ENCODE measurements around the gene PLCG2.
"Not testable (repeated sequence)": the region's sequence is repeated elsewhere in the genome, so short reads cannot be mapped to it uniquely, and the experiment has no call there.

Gene PLCG2

DNA sequence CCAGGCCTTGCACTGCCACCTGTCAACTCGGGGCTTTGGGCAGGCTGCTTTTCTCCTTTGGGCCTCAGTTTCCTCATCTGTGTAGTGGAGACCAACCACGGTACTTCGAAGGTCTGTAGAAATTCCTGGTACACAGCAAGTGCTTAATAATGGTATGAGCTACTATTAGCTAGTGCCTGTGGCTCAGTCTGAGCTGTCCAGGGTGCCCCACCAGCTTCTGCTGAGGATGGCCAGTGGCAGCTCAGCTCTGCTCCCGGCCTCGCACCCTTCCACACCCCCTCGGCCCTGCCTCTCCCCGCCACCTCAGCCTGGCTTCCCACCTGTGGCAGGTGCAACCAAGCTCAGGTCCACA, 26.2 kb upstream of the PLCG2 start:
- in situ Hi-C loops (cut with MboI; ENCODE audit: low sequenced_read_pairs): no loop called here

DNA sequence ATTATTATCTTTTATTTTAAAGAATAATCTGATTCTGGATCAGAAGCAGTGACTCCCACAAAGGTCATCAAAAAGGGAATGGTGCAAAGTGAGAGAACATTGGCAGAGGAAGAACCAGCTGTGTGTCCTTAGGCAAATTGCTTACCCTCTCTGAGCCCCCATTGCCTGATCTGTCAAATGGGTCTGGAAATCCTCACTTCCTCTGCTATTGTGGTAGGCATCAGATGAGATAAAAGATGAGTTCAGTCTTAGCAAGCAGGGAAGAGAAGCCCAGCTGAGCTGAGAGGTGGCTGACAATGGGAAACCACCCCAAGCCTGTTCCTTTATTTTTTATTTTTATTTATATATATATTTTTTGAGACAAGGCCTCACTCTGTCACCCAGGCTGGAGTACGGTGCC, 24.2 kb upstream of the PLCG2 start:
- in situ Hi-C loops (cut with MboI; ENCODE audit: low sequenced_read_pairs): no loop called here

DNA sequence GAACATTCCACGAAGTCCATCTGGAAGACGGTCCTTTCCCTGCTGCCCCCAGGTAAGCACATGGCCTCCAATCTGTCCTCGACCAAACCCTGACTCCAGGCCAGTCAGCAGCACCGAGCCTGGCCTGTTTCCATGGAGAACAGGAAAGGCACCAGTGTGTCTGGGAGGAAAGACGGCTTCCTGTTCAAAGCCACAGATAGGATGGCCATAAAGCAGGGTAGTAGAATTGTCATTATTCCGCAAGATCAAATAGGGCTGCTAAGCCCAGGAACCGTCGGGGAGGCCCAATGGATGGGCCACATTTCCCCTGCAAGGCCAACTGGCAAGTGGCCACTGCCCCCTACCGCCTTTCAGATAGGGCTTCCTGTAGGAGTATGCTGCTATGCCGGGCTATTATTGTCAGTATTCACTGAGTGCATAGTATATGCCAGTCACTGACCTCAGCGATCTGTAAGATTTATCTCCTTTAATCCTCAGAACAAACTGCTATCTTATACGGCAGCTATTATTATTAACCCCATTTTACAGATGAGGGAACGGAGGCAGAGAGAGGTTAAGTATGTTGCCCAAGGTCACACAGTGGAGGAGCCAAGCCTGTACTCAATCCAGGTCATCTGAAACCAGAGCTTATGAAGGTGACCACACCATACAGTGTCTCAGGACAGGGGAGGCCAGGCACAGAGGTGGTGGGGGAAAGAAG, 23.0 kb upstream of the PLCG2 start:
- in situ Hi-C loops (cut with MboI; ENCODE audit: low sequenced_read_pairs): no loop called here

DNA sequence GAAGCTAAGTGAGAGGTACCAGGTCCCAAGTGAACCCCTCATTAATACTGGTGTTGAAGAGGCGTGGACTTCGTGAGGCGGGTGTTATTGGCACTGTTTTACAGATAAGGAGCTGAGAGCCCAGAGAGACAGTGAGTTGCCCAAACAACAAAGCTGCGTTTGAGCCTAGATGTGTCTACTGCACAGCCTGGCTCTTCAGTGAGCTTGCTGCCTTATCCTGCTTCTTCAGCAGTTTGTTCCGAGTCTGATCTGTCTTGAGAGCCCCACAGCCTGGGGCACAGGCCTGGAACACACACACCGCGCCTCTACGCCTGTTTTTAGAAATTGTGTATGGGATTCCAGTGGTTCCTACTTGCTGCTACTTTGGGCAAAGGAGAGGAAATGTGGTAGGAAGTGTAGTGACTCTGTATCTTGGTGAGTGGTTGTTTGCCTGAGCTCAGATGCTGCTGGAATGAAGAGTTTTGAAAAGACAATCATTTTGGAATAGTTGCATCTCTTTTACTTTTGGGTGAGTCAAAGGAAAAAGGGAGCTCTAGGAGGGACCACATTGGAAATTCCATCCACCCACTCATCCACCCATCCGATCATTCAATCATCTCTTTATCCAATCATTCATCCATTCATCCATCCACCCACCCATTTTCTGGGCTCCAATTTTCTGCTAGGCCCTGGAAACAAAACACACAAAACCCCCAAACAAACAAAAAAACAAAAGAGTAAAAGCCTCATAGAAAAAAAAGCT, 22.3 kb upstream of the PLCG2 start:
- in situ Hi-C loops (cut with MboI; ENCODE audit: low sequenced_read_pairs): no loop called here

DNA sequence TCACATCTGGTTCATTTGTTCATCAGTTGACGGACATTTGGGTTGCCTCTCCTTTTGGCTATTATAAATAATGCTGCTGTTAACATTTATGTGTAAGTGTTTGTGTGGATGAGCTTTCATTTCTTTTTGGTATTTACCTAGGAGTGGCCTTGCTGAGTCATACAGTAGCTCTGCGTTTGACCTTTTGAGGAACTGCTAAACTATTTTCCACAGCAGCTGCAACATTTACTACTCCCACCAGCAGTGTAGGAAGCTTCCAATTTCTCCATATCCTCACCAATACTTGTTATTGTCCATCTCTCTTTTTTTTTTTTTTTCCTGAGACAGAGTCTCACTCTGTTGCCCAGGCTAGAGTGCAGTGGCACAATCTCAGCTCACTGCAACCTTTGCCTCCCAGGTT, 20.7 kb upstream of the PLCG2 start:
- in situ Hi-C loops (cut with MboI; ENCODE audit: low sequenced_read_pairs): no loop called here

DNA sequence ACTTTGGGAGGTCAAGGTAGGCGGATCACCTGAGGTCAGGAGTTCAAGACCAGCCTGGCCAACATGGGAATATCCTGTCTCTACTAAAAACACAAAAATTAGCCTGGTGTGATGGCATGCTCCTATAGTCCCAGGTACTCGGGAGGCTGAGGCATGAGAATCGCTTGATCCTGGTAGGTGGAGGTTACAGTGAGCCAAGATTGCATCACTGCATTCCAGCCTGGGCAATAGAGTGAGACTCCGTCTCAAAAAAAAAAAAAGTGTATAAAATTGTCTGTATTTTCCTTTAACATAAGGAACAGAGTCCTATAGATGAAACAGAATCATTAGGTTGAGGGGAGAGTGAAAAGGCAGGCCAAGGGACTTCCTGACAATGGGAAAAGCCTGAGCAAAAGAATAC, 16.8 kb upstream of the PLCG2 start:
- in situ Hi-C loops (cut with MboI; ENCODE audit: low sequenced_read_pairs): not testable (repeated sequence)

DNA sequence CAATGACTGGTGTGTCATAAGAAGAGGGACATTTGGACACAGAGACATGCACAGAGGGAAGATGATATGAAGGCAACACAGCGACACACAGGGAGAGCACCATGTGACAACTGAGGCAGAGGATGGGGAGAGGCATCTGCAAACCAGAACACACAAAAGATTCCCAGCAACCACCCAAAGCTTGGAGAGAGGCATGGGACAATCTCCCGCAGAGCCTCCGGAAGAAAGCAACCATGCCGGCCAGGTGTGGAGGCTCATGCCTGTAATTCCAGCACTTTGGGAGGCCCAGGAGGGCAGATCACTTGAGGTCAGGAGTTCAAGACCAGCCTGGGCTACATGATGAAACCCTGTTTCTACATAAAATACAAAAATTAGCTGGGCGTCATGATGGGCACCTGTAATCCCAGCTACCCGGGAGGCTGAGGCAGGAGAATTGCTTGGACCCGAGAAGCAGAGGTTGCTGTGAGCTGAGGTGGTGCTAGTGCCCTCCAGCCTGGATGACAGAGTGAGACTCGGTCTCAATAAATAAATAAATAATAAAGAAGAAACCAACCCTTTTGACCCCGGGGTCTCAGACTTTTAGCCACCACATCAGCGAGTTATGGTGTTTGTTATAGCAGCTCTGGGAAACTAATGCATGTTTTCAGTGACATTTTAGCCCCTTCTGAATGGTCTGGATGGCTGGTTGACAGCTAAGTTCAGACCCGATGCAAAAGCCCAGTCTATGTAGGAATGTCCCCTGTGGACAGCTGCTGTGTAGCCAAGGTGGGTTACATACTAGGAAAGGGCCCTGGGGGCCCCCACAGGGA, 13.8 kb upstream of the PLCG2 start:
- in situ Hi-C loops (cut with MboI; ENCODE audit: low sequenced_read_pairs): no loop called here

DNA sequence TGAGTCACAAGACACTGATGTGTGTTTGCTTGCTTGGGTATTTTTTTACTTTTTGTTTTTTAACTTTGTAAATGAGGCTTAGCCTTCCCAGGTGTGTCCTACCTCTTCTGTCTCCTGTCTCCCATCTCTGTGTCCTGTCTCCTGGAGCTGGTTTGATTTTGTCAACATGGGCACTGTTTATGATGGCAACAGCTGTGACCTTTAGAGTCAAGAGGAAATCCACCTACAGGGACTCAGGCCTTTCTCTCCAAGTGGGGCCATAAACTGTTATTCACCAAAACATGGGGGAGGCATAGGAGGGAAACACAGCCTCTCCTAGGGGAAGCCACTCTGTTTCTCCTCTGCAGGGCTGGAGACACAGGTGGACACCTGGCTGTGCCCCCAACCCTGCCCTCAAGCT, 13.1 kb upstream of the PLCG2 start:
- in situ Hi-C loops (cut with MboI; ENCODE audit: low sequenced_read_pairs): no loop called here

DNA sequence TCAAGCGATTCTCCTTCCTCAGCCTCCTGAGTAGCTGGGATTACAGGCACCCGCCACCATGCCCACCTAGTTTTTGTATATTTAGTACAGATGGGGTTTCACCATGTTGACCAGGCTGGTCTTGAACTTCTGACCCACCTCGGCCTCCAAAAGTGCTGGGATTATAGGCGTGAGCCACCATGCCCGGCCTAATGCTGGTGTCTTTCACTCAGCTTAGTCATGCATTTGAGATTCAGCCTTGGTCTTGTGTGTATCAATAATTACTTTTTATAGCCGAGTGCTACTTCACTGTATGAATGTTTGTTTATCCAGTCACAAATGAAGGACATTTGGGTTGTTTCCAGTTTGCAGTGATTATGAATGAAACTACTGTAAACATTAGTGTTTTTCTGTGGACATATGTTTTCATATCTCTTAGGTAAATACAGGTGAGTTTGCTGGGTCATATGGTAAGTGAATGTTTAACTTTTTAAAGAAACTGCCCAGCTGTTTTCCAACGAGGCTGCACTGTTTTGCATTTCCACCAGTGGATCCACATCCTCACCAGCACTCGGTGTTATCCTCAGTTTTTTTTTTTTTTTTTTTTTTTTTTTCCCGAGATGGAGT, 11.0 kb upstream of the PLCG2 start:
- in situ Hi-C loops (cut with MboI; ENCODE audit: low sequenced_read_pairs): no loop called here

DNA sequence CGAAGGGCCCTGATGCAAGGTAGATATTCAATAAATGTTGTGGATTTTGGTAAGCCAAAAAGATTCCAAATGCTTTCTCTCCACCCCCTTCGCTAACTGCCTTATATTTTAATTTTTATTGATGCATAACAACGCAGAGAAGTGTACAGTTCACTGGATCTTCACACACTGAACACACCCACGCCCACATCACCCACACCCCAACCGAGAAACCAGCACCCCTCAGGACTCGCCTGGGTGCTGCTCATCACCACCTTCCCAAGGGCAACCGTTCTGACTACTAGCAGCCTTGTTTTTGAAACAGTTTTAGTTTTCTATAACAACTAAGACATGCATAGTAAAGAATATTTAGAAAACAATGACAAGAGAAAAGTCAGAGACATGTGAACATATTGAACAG, 9.1 kb upstream of the PLCG2 start:
- in situ Hi-C loops (cut with MboI; ENCODE audit: low sequenced_read_pairs): no loop called here

DNA sequence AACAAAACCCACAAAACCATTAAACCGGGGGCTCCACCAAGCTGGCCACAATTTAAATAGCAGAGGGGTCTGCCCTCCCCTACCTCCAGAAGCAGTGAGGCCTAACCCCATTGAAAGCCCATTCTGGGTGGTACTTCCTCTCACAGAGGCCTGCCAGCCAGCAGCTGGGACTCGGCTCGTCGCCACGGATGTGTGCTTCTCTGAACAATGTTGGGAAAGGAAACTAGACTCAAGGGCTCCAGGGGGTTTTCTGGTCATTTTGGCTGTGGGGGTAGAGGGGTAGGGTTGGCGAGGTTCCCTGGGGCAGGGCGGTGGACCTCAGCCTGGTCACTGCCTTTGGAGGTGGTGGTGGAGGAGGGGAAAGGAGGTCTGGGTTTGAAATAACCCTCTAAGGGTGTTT, 4.7 kb upstream of the PLCG2 start:
- in situ Hi-C loops (cut with MboI; ENCODE audit: low sequenced_read_pairs): no loop called here

DNA sequence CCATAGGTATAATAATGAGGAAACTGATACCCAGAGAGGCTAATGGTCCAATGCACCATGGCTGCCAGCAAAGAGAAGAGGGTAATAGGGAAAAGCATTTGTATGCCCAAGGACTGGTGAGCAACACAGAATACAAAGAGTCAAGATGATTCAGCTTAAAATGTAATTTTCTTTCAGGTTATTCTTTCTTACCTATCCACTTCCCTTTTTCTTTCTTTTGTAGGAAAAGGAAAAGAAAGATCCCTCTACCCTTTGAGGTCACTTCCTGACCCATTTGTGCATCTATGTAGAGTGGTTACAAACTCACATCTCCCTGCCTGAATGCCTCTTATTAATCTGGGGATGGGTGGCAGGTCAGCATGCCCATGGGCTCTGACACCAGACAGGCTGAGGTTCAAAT, 3.5 kb upstream of the PLCG2 start:
- in situ Hi-C loops (cut with MboI; ENCODE audit: low sequenced_read_pairs): no loop called here

DNA sequence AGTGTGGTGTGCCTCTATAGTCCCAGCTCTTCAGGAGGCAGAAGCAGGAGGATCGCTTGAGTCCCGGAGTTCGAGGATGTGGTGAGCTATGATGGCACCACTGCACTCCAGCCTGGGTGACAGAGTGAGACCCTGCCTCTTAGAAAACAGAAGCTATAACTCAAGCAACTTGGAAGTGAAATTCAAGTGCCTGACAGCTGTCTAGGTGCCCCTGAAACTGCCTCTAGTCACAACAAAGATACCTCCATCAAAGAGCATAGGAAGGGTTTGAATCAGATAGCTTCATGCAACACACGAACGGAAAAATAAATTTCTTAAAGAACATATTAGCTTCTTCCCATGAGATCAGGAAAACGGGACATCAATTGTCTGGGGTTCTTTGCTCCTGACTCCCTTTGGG, 860 bp upstream of the PLCG2 start:
- in situ Hi-C loops (cut with MboI; ENCODE audit: low sequenced_read_pairs): no loop called here

DNA sequence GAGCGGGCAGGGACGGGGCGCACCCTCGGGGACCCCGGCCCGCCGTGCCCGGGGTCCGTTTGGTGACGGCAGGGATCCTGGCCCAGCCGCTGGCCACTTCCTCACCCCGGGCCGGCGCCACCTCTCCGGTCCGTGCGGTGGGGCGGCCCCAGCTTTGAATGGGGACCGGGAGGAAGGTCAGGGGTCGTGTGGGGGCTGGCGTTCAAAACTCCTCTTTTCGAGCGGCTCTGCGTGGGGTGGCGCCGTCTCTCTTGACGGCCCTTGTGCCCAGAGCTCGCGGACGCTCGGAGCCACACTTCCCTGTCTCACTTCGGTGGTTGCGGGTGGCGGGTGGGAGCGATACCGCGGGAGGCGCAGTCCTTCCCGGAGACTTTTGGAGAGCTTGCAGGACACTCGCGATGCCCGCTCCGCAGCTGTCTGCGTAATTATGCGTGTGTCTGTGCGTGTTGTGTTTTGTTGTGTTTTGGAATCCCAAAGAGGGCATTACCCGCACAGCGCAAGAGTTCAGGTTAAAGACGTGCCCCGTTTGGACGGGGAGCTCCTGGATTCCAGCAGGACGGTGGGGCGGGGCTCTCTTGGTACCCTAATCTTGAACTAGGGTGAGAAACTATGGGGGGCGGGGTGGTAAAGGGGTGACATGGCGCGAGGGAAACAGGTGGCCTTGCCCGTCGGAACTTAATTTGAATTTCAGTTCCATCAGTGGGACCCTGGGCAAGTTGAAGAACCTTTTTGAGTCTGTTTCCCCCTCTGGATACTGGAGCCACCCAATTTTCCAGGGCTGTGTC, 637 bp downstream of the PLCG2 start:
- in situ Hi-C loops (cut with MboI; ENCODE audit: low sequenced_read_pairs): no loop called here

DNA sequence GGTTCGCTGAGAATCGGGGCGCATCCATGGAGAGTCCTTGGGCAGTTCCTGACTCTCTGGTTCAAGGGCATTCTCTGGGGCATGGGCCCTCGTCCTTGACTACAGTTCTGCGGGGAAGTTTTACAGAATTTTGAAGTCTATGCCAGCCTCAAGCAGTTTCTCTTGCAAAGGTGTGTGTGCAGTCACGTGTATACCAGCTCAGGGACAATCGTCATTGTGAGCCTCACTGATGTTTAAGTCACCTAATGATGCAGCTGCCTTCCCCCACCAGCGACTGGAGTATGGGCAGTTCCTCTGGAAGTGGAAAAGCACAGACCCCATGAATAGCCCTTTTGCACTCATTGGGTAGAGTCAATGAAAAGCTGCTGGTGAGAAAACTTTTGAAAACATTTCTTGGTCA, 1.3 kb downstream of the PLCG2 start:
- in situ Hi-C loops (cut with MboI; ENCODE audit: low sequenced_read_pairs): no loop called here

DNA sequence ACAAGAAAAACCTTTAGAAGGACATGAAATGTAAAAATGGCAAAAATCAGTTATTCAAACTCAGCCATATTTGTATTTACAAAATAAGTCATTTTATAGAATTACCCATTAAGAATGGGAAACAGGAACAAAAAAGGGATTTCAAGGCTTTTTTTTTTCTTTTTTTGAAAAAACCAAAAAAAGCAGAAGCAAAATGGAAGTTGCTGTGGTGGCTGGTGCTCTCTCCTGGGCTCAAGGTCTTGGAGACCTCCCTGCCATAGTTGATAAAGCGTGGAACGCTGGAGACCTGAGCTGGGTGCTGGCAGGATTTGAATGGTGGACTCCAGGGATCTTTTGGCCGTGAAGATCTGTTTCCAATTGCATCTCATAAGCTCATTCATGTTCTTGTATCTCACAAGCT, 3.1 kb downstream of the PLCG2 start:
- in situ Hi-C loops (cut with MboI; ENCODE audit: low sequenced_read_pairs): no loop called here

DNA sequence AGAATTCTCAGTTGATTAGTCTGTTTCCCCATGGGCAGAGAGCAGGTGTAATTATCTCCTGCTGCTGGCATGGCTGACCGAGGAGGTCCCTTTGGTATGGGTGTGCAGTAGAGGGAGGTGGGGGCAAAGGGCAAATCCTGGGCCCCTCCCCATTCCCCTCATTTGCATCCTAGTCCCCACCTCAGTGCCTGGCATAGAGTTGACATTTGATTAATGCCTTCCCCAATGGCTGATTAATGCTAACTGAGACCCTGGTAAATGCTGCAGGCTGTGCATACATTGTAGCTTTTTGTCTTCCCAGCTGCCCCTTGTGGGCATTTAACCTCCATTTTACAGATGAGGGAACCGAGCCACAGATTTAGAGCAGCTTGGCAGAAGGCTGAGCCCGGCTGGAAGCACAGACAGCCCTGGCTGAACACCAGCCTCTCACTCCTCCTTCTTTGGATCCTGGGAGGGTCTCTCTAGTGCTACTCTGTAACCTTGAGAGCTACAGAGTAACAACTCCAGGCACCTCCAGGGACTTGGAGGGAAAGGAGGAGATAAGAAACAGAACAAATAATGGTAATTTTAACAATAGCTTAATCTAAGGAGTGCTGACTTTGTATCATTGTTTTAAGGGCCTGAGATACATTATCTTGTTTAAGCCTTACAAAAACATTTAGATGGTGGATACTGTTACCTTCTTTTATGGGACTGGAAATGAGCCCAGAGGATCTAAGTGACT, 5.1 kb downstream of the PLCG2 start:
- in situ Hi-C loops (cut with MboI; ENCODE audit: low sequenced_read_pairs): no loop called here

DNA sequence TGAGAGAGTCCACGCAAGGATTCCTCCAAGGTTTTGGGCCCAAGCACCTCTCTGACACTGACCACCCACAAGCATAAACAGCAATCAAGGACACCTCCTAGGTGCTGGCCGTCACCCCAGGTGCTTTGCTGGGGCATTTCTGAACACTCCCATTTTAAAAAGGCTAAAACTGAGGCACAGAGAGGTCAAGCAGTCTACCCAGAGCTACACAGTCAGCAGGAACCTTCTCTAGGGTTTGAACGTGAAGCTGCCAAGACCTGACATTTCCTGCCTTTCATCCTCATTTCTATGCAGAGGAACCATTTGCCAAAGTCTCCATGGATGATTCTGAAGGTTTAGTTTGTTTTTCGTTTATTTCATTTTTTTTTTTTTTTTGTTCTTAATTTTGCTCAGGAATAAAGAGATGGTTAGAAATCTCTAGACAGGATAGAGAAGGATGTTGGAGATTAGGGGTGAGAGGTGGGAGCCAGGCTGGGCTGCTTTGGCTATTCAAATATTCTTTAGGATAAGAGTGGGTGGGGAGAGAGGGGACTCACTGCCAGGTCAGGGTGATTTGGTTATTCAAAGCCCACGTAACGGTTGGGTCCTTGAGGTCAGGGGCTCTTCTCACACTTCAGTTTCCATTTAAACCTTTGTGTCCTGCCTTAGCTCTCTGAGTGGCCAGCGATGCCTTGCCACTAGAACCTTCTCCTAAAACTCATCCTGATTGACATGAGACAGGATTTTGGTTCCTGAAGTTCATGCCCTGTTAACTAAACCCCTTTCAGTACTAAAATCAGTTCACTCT, 6.2 kb downstream of the PLCG2 start:
- in situ Hi-C loops (cut with MboI; ENCODE audit: low sequenced_read_pairs): no loop called here

DNA sequence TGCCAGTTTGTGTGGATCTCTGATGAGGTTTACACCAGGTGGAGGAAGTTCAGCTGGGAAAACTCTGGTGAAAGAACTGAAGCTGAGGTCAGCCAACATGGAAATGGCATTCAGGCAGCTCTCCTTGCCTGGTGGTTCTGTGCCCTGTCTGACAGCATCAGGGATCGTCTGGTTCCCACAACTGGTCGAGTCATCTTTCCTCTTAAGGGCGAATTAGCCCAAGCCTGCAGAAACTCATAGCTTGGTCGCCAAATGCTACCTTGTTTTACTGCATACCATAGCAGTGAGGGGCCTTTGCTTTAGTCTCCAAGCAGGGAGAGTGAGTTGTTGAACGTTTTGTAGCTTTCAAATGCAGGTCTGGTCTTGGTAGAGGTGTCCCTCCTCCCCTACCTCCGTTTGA, 7.2 kb downstream of the PLCG2 start:
- in situ Hi-C loops (cut with MboI; ENCODE audit: low sequenced_read_pairs): no loop called here

Measured in hTERT RPE-1 (cell line).